NCI-H1694 (cell line): ENCODE measurements around the gene KIFC3.

Experiments
- DNase-seq: peaks from one replicate; lab custom pipeline; 2025; lab: John Stamatoyannopoulos, UW

KIFC3 gene

DNA sequence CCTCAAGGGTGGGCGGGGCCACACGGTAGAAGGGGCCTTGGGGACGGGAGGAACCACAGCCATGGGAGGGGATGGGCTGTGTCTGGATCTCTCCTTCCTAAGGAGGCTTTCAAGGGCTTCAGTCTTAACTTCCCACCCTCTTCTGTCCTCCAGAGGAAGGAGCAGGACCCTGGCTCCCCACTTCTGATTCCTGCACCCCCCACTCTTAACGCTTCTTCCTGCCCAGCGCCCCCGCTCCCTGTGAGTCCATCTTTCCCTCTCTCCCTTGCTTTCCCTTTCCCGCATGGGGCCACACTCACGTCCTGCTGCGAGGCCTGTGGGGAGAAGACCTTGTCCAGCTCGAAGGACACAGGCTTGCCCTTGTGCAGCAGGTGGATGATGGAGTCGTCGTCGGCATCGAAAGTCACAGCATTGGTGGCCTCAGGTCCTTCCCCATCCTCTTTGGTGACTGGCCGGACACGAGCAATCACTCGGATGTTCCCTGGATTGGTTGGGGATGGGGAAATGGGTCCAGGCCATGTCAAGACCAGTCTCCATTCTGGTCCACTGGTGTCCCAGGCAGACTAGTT lies 37.0 kb downstream of the KIFC3 start:
- no peak for DNase-seq

DNA sequence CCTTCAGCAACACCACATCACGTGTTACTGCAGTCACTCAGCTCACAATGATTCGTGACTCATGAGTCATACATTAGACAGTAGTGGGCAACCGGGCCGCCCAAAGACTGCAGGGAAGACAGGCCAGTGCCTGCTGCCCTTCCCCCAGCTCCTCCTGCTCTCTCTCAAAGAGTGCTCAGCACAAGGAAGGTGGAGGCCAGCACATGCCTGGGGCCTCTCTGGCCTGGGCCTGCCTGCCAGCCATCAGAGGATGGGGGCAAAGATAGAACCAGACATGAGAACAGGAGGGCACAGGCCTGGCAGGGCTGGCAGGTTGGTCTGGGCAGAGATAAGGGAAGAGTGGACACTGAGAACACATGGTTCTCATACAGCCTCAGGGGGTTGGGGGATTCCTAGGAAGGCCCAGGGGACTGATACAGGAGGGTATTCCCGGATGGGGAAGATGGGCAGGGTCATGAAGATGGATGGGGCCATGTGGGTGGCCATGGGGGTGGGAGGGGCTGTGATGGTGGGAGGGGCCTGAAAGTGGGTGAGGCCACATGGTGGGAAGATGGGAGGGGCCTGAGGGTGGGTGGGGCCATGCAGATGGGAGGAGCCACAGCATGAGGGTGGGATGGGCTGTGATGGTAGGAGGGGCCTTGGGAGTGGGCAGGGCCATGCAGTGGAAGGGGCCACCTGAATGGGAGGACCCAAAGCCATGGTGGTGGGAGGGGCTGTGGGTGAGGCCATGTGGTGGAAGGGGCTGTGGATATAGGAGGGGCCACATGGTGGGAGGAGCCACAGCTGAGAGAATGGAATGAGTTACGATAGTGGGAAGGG lies 37.7 kb downstream of the KIFC3 start:
- no peak for DNase-seq

DNA sequence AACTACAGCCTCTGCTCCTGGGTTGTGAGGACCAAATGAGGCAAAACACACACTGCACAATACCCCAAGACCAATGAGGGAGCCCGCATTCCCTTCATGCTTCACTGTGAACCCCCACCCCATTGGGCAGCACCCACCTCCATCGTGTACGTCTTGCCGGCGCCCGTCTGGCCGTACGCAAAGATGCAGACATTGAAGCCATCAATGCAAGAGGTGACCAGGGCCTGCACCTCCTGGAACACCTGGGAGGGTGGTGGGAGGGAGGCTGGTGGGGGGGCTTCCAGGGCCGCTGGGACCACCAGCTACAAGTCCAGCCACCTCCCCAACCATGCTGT lies 38.3 kb downstream of the KIFC3 start:
- no peak for DNase-seq

DNA sequence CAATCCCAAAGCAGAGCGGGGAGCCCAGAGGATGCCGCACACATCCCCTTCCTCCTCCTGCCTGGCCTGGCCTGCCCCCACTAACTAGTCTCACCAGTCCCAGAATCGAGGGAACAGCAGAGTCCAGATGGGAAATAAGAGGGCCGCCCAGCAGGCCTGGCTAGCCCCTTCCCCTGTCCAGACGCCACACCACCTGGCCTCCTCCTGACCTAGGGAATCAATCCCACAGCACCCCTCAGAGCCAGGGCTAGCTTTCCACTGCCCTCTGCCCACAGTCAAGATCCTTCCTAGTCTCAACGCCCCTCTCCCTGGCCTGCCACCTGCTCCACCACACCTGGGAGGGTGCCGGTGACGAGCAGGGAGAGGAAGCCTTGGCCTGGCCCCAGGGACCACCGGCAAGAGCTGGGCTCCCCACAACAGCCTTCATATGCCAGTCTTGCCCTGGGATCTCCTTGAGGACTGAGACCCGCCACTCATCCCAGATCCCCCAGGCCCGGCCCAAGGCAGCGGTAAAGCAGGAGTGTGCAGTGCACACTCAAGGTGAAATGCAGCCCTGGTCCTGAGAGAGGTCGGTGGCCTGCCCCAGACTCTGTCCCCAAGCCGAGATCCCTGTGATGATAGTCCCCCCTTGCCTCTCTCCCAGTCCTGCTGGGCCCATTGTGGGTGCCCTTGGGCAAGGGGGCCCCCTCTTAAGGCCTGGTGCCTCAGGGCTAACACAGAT lies 38.8 kb downstream of the KIFC3 start:
- no peak for DNase-seq

DNA sequence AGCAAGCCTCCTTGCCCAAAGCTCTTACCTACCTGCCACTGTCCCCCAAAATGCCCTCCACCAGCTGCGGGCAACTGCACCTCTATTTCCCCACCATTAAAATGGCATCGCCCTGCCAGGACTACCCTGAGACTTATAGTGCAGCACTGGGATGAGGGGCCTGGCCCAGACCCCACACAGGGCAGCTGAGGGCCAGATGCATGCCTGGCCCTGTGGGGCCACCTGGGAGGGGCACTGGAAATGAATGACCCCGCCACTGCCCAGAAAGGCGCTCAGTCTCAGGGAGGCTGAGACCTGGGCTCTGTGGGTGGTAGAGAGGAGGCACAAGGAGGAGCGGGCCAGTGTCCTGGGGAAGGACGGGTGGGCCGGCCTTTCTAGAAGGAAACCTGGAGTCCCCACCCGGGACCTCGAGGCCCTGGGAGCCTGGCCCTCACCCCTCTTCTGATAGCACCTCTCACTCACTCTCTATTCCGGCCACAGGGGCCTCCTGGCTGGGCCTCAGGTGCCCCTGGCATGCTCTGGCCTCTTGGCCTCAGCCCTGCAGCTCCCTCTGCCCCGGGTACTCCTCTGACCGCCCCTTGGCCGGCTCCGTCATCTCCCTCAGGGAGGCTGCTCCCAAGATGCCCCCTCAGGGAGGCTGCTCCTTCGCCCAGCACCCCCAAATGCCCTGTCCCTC lies 39.8 kb downstream of the KIFC3 start:
- no peak for DNase-seq

DNA sequence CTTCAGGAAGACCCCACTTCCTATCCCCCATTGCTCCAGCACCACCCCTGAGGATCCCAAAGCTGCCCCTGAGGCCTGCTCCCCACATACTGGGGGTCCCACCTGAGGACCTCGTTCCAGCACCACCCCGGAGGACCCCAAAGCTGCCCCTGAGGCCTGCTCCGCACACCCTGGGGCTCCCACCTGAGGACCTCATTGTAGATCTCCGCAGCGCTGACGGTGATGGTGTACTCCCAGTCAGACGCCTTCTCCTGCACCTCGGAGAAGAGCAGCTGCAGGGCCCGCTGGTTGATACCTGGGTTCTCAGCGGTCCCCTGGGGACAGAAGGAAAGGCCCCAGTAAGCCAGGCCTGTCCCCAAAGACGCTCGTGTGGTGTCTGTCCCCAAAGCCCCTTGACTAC lies 40.3 kb downstream of the KIFC3 start:
- no peak for DNase-seq

DNA sequence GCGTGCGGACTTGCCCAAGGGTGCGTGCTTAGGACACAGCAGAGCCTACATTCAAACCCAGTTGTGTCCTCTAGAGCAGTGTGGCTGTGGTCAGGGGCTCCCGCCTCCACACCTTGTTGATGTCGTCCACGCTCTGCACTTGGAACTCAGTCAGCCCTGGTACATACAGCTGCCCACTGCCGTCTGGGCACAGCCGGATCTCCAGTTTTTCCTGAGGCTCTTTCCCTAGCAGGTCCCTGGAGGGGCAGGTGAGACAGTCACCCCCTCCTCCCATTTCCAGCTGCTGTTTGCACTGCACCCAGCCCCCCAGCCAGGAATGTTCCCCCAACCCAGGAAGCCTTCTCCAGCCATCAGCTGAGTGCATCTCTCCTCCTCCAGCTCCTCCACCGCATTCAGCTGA lies 41.0 kb downstream of the KIFC3 start:
- no peak for DNase-seq

DNA sequence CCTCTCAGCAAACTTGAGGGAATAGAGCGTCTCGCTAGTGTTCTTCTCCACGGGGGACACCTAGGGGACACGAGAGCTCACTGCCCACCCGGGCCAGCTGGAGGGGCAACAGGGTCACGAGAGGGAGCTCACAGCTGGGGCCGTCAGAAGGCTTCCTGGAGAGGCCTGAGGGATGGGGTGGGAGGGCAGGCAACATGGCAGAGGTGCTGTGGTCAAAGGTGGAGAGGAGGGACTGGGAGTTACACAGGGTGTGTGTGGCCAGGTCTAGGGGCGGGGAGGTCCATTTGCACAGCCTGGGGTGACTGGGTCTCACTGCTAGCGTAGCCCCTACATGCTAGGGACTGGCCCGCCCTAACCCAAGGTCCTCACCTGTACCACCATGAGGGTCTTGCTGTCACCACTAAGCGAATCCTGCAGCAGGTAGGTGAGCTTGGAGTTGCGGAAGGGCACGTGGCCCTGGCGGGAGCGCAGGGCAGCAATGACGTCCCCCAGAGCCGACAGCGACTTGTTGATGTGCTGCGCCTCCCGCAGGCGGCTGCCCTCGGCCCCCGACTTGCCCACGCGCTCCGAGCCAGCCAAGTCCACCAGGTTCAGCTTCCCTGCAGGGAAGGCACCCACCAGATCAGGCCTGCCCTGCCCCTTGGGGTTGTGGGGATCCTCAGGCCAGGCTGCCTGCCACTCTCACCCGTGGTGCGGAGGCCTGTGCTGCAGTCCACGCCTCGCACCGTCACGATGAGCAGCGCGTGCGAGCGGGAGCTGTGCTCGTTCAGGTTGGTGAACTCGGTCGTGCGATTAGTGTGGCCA lies 41.7 kb downstream of the KIFC3 start:
- no peak for DNase-seq

DNA sequence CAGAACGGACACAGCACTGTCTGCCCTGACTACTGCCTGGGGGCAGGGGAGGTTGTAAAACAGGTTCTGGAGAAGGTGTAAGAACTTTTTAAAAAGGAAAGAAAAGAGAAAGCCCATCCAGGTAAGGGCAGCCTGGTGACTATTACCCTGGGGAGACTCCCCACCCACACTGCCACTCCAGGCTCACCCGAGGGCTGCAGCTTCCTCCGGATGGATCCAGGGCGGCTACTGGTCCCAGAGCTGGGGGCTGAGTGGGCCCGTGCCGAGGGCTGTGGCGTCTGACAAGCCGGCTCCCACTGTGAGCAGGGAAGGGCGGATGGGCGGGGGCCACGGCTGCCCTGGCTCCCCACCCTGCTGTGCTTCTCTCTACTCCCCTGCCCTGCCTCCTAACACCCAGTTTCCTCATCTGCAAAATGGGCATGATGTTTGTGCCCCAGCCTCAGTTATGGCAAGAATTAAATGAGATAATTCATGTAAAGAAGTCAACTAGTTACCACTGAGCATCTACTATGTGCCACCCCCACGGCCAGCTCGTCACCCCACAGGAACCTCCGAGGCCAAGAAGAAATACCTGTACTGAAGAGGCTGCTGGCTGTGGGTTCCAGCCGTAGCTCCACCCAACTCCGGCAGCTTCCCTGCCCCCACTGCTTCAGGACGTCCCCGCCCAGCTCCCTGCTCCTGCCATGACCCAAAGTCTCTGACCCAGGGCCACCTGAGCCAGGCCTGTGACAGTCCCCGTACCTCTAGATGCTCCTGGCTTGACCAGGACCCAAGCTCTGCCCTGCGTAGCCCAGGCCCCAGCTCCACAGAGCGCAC lies 42.5 kb downstream of the KIFC3 start:
- no peak for DNase-seq

DNA sequence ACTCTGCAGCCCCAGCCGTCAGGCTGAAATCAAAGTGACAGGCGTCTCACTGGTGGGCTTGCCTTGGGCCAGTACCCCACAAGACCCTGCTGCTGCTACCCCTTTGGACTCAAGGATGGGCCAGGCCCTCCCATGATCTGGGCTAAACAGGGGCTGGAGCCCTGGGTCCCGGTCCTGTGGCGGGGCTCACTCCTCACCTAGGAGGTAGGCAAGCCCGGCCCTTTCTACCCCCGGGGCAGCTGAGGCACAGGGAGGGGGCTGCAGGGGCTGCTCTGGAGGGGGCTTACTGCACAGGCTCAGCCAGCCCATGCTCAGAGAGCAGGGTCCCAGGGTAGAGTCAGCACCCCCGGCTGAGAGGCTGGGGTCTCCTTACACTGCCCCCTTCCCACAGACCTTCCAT lies 43.2 kb downstream of the KIFC3 start:
- DNase-seq, result no peak

DNA sequence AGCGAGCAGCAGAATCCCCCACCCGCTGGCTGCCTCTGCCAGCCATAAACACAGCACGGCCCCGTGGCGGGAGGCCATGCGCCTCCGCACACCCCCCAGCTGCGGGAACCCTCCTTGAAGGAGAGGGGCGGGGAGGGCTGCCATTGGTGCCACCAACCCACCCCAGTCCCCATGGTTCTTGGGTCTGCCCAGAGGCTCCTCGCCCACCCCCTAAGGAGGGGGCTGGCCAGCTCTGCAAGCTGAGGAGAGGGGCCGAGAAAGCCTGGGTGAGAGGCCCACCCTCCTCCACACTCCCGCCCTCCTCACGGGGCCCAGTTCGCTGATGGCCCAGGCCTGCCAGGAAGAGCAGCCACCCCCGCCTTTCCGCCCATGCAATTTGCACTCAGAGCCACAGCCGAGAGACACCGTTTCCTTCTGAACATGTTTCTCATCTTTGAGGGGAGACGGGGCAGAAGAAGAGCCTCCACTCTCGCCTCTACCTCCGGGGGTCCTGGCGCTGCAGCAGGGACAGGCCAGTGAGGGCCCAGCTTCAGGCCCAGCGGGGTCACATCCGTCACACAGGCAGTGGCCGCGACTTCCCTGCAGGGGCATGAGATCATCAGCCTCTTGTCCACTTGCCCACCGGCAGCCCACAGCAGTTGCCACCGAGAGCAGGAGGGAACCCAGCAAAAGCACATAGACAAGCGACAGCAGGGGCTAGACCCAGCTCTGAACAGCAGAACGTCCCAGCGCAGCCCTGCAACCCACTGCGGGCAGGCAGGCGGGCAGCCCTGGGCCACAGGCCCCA lies 43.8 kb downstream of the KIFC3 start:
- no peak for DNase-seq

DNA sequence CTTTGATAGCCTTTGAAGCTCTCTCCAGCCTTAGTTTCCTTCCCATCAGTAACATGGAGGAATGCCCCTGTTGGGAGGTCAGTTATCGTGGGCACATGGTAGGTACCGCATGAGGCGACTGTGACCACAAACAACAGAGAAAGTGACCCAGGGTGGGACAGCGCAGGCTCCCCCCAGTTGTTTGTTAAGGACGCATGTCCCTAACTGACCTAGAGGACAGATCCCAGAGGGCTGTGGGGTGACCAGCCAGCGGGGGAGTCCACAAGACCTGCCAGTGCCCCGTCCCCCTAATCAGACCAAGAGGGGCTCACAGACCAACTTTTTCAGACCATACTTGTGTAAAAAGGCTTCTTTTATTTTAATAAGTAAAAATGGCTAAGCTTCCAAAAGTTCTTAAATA lies 44.4 kb downstream of the KIFC3 start:
- DNase-seq, result no peak

DNA sequence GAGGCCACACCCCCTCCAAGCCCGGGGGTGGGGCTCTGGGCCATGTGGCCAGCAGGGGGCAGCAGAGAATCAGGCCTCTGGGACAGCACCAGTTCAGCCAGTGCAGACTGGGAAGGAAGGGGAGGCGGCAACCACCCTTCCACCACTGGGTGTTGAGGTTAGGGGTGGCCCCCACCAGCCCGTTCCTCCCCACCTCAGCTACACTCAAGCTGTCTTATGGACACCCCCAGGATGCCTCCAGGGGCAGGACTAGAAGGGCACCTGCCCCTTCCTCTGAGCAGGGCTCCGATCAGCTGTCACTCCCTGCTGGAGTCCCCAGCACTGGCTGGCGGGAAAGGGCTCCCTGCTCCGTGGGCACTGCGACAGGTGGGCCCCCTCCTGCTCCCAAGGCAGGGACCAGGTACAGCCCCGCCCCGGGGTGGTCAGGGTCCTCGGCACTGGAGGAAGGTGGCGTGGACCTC lies 44.9 kb downstream of the KIFC3 start:
- peak; percentile 15 for DNase-seq

DNA sequence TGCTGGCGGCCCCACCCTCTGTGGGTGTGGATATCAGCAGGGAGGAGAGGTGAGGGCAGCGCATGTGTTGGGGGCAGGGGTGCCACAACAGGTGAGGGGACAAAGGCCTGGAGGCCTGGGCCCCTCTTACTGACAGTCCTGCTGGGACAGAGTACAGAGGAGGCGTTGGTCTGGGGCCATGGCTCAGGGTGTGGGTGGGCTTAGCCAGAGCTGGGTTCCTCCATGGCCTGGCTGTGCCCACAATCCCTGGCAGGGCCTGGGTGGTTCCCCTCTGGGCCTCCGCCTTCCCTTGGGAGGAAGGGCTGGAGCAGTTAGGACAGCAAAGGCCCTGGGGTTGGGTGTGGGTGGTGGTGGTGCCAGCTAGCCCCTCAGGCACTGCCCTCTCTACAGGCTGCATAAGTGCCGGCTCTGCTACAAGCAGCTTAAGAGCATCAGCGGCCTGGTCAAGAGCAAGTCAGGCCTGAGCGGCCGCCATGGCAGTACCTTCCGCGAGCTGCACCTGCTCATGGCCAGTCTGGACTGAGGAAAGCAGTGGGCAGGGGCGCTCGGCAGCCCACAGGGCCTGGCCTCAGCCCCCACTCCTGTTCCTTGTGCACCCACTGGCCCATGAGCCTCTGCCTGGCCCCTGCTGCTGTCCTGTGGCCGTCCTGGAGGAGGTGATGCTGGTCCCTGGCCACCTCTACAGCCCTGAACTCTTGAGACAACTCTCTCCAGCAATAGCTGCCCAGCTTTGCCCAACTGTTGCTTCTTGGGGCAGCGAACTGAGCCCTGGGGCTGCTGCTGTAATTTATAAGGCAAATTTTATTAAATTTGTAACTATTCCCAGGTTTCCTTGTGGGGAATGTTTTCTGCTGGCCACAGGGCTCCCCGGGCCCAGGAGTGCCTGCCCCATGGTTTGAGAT lies 45.6 kb downstream of the KIFC3 start:
- no peak for DNase-seq

DNA sequence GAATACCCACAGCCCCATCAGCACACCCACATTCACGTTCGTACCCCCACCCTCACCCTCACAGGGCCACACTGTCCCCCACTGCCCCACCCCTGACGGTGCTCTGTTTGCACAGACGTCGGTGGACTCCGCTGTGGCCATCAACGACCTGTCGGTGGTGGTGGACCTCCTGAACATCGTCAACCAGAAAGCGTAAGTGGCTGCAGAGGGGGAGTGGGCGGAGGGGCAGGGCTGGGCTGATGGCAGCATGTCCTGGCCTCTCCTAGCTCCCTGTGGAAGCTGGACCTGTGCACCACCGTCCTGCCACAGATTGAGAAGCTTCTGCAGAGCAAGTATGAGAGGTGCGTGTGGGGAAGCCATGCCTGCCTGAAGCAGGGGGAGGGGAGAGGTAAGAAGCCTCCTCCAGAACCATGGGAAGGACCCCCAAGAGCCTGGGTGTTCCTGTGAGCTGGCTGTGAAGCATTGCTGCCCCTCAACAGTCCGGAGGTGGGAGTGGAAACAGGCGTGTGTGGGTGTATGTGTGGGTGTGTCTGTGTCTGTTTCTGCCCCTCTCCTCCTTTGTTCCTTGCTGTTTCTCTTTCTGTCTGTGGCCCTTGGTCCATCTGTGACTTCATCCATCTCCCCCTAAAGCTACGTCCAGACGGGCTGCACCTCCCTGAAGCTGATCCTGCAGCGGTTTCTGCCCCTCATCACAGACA lies 46.4 kb downstream of the KIFC3 start:
- DNase-seq, result no peak

DNA sequence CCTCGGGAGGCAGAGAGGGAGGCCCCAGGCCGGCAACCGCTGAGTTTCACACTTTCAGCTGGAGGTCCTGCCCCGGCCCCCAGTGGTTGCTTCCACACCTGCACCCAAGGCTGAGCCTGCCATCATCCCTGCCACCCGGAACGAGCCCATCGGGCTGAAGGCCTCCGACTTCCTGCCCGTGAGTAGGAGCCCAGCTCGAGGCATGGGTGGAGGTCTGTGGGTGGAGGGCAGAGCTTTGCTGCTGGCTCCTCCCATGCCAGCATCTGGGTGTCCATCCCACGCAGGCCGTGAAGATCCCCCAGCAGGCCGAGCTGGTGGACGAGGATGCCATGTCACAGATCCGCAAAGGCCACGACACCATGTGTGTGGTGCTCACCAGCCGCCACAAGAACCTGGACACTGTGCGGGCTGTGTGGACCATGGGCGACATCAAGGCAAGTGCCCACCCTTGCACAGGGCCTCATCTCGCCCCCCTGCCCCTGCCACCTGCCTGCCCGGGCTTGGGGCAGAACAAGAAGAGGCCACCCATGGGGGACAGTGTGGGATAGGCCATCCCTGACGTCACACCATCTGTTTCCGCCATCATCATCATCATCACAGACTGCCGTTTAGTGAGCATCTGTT lies 47.1 kb downstream of the KIFC3 start:
- no peak for DNase-seq

DNA sequence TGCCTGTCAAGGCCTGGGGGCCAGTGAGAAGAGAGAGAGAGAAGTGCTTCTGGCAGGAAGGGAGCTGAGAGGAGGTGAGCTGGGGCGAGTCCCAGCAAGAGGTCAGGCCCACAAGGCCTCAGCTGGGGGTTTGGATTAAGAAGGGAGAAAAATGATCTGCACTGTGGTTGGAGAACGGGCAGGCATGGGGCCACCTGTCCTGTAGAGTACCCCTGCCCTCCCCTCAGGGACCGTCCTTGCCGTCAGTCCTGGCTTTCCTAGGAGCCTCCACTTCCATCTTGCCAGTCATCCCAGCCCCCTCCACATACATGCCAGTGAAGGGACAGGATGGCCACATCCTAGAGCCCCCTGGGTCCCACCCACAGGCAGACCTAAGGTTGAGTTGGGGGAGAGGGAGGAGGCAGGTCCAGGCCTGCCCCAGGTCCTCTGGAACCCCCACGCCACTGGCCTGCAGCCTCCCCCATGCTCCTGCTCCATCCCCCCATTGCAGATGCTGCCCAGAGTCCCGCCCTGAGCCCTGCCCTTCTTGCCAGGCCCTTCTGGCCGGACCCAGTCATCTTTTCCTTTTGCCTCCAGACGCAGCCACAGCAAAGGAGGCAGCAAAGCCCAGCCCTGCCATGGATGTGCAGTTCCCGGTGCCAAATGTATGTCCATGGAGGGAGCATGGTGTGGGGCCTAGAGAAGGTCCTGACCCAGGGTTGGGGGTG lies 47.8 kb downstream of the KIFC3 start:
- DNase-seq, result no peak
